HG02763 (cell line): ENCODE measurements around the gene NUTF2.
"Not testable (repeated sequence)": the region's sequence is repeated elsewhere in the genome, so short reads cannot be mapped to it uniquely, and the experiment has no call there.

Source experiments
- ATAC-seq: cut with Tn5 transposase; IDR thresholded peaks from one replicate; pipeline ENCODE4 v1.9.1; 2021; ENCODE audit warnings: mild to moderate bottlenecking, moderate library complexity; ENCODE audit not compliant: unreplicated experiment

NUTF2 gene

GRCh38 chr16:67862623-67863583 lies 16.2 kb downstream of the NUTF2 start:
- ATAC-seq = no peak

GRCh38 chr16:67864044-67864443 lies 17.3 kb downstream of the NUTF2 start:
- ATAC-seq = not testable (repeated sequence)

DNA sequence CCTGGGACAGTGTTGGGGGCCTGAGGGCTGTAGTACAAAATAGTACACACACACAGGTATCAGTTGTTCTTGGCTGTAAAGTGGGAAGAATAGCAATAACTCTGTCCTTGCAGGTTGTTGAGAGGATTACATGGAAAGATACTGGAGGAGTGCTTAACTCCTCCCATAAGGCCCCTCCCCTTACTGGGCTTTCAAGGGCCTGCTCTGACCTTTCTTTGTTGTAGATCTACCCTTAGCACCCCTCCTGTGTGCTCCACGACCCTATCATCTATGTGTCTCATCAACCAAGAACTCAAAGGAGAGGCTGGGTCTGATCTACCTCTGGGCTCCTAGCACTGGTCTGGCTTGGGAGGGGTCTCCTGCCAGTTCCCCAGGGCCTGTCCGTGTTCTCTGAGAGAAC lies 17.9 kb downstream of the NUTF2 start:
- no peak for ATAC-seq

- ATAC-seq = no peak
Measured at GRCh38 chr16:67865318-67865717, 18.6 kb downstream of the NUTF2 start.

DNA sequence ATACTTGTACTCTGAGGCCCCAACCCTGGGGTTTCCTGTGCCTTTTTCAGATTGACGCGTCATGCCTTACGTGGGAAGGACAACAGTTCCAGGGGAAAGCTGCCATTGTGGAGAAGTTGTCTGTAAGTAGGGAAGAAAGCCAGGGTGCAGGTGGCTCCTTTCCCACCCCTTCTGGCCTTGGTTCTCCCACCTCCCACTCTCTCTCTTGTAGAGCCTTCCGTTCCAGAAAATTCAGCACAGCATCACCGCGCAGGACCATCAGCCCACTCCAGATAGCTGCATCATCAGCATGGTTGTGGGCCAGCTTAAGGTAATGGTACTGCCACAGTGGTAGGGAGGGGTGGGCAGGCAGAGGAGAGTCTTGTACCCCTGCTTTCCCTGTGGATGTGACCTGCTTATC lies 21.6 kb downstream of the NUTF2 start:
- ATAC-seq = no peak

- no peak for ATAC-seq
Measured at GRCh38 chr16:67869653-67870052, 22.9 kb downstream of the NUTF2 start.

GRCh38 chr16:67871256-67871655 lies 24.5 kb downstream of the NUTF2 start:
- no peak for ATAC-seq

- ATAC-seq = no peak
Measured at GRCh38 chr16:67872131-67872630, 25.4 kb downstream of the NUTF2 start.

GRCh38 chr16:67872631-67873434 lies 26.1 kb downstream of the NUTF2 start, which contains the start of gene EDC4:
EDC4 (plus strand) TSS chr16:67873052; CDS start chr16:67873262, 210 bp downstream.
- ATAC-seq = no peak

DNA sequence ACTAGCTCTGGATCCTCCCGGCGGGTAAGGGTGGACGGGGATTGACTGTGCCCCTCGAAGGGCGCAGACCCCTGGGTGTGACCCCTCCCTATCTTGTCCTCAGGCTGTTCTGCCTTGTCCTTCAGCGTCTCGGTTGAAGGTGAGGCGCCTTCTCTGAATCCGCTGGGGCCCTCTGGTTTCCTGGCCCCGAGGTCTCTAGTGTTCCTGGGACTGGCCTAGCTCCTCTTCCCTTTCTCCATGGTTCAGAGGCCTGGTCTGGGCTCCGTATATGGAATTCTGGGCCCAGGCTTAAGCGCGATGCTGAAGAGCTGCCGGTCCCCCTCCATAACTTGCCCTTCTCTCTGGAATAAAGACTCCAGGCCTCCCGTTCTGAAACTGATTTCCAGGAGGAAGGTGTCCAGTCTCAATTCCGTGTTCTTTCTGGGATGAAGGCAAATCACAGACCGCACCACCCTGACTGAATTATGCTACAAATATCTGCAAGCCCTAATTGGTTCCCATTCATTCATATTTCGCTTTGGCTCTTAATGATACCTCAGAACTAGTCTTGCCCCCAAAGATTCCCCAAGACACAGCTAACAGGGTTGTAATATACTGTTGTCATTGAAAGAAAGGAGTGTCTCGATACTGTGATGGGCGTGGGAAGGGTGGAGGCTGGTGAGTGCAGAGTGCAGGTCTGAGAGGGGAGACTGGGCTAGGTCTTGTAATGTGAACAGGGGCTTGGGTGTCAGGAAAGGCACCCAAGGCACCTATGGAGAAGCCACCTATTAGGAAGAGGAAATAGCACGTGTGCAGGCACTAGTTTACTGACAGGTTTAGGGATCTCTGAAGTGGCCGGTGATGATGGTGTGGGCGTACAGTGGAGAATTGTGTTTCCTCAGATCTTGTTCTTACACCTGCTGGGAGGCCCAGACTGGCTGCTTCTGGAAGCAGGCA lies 27.0 kb downstream of the NUTF2 start:
- ATAC-seq = no peak

DNA sequence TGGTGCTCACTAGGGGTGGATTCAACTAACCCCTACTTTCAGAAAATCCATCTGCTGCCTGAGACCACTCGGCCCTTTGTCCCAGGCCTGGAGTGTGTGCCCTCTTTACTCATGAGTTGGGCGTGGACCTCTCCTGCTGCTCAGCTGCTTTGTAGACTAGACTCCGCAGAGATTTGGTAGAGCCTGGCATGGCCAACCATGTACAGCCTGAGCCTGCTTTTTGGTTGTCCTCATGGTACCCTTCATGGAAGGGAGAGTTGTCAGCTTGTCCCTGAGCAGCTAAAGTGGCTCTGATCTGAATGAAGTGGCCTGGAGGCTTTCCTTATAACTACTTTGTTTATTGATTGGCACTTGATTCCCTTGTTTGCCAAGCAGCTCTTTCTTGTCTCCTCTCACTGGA lies 27.6 kb downstream of the NUTF2 start:
- ATAC-seq = no peak

GRCh38 chr16:67877064-67877463 lies 30.3 kb downstream of the NUTF2 start:
- no peak for ATAC-seq

DNA sequence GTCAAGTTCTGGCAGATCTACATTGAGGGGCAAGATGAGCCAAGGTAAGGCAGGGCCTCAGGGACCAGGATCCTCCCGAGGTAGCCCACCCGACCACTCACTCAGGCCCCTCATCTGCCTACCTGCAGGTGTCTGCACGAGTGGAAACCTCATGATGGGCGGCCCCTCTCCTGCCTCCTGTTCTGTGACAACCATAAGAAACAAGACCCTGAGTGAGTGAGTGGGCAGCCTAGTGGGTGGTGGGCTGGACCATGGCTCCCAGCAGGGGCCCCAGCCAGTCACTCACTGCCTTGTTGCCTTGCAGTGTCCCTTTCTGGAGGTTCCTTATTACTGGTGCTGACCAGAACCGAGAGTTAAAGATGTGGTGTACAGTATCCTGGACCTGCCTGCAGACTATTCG lies 31.5 kb downstream of the NUTF2 start:
- ATAC-seq = no peak

GRCh38 chr16:67878846-67879245 lies 32.1 kb downstream of the NUTF2 start:
- ATAC-seq = no peak

- no peak for ATAC-seq
Measured at GRCh38 chr16:67879462-67879861, 32.7 kb downstream of the NUTF2 start.

DNA sequence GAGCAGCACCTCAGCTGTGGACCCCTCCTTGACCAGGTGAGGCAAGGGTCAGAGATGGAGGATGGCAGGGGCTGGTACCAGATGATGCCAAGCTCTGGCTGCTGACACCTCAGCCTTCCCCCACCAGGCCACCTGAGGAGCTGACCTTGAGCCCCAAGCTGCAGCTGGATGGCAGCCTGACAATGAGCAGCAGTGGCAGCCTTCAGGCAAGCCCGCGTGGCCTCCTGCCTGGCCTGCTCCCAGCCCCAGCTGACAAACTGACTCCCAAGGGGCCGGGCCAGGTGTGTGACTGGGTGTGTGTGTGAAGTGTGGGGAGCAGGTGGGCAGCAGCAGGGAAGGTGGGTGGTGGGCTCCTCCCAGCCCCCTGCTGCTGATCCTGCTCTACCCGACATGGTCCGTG lies 33.2 kb downstream of the NUTF2 start:
- no peak for ATAC-seq

GRCh38 chr16:67880584-67880983 lies 33.9 kb downstream of the NUTF2 start:
- no peak for ATAC-seq

- no peak for ATAC-seq
Measured at GRCh38 chr16:67881621-67882161, 35.0 kb downstream of the NUTF2 start.

DNA sequence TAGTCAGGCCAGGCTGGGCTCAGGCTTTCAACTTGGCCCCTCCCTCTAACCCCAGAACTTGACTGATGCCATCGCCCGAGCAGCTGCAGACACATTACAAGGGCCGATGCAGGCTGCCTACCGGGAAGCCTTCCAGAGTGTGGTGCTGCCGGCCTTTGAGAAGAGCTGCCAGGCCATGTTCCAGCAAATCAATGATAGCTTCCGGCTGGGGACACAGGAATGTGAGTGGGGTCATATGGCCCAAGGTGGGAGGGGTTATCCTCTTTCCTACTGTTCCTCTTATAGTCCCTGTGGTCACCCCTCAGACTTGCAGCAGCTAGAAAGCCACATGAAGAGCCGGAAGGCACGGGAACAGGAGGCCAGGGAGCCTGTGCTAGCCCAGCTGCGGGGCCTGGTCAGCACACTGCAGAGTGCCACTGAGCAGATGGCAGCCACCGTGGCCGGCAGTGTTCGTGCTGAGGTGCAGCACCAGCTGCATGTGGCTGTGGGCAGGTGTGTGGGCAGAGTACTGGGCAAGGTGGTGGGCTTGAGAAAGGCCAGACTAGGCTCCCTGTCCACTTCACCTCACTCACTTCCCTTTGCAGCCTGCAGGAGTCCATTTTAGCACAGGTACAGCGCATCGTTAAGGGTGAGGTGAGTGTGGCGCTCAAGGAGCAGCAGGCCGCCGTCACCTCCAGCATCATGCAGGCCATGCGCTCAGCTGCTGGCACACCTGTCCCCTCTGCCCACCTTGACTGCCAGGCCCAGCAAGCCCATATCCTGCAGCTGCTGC lies 35.8 kb downstream of the NUTF2 start:
- ATAC-seq = no peak
